Nephron (organoid): ENCODE data around the gene DCST1.

Source experiments
- H3K27ac Mint-ChIP-seq, 3 experiments: 2 replicates each; pipeline ENCODE4 v1.8.0; 2020; ENCODE audit warnings: mixed read lengths in 3 of 3, mild to moderate bottlenecking in 2 of 3, moderate library complexity in 1 of 3
- H3K27me3 Mint-ChIP-seq: 2 replicates; pipeline ENCODE4 v1.8.0; 2021; ENCODE audit warnings: low read depth, mild to moderate bottlenecking, moderate library complexity, mixed read lengths
- H3K36me3 Mint-ChIP-seq: 2 replicates; pipeline ENCODE4 v1.8.0; 2020; ENCODE audit warnings: low read depth, mixed read lengths
- H3K4me1 Mint-ChIP-seq: 2 replicates; pipeline ENCODE4 v1.8.0; 2020; ENCODE audit warnings: mixed read lengths
- H3K4me3 Mint-ChIP-seq, 3 experiments: 2 replicates each; pipeline ENCODE4 v1.8.0; 2020; ENCODE audit warnings: mild to moderate bottlenecking in 3 of 3, mixed read lengths in 3 of 3, moderate library complexity in 2 of 3
- H3K9me3 Mint-ChIP-seq: 2 replicates; pipeline ENCODE4 v1.8.0; 2020; ENCODE audit warnings: mixed read lengths
- TF ChIP-seq, protein P1 (sequence below), 3 experiments: fragments of 200-600 bp; sonication (generic); IDR thresholded peaks; one replicate each; pipeline ENCODE4 v1.5.0; 2021; ENCODE audit warnings: antibody characterized with exemption in 3 of 3; ENCODE audit not compliant: unreplicated experiment in 3 of 3

DCST1 gene

DNA sequence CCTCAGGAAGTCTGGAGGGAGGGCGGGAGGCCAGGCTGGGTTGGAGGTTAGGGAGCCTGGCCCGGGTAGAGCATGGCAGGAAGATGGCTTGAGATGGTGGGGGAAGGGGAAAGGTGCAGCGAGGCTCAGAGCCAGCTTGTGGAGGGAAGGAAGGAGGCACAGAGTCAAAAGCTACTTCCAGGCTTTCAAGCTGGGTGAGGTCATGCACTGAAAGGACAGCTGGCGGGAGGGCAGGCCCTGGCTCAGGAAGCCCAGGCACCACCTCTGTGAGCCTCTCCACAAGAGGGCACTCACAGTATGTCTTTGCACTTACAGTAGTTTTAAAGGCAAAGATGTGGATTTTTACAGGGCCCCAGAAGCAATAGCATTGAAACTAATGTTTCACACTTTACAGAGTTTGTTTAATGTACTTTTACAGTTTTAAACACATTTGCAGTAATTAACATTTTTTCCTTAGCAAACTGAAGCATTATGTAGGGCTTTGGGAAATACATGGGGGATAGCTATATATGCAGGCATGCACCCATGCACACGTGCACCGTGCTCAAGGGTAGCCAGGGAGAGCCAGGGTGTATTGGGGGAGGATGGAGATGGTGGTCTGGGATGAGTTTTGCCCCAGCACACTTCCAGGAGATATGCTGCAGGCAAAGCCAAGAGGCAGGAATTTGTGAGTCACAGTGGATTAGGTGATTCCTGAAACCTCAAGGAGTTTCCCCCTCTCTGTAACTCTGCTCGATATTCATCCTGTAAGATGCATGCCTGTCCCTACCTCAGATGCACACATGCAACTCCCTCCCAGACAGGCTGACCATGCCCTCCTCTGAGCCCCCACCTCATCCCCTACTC is 11.4 kb downstream of the DCST1 start:
- peaks cover 22% of the 10 kb centered on the region for H3K4me1 Mint-ChIP-seq
- H3K9me3 Mint-ChIP-seq, result no peaks in the 10 kb centered on the region
- peaks cover 10% of the 10 kb centered on the region for H3K27me3 Mint-ChIP-seq
- H3K27ac Mint-ChIP-seq, result peak overlapping the region in 1 of 3 experiments; percentile 37
- H3K4me3 Mint-ChIP-seq, result peak overlapping the region in 1 of 3 experiments; percentile 37
- no peaks in the 10 kb centered on the region for H3K36me3 Mint-ChIP-seq
- TF ChIP-seq, protein P1, sequence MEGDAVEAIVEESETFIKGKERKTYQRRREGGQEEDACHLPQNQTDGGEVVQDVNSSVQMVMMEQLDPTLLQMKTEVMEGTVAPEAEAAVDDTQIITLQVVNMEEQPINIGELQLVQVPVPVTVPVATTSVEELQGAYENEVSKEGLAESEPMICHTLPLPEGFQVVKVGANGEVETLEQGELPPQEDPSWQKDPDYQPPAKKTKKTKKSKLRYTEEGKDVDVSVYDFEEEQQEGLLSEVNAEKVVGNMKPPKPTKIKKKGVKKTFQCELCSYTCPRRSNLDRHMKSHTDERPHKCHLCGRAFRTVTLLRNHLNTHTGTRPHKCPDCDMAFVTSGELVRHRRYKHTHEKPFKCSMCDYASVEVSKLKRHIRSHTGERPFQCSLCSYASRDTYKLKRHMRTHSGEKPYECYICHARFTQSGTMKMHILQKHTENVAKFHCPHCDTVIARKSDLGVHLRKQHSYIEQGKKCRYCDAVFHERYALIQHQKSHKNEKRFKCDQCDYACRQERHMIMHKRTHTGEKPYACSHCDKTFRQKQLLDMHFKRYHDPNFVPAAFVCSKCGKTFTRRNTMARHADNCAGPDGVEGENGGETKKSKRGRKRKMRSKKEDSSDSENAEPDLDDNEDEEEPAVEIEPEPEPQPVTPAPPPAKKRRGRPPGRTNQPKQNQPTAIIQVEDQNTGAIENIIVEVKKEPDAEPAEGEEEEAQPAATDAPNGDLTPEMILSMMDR (IDR thresholded peaks at IDR 0.05; ENCODE audit: unreplicated experiment in 3 of 3), result peak; percentile 45 to 62 (median 46)

GRCh38 chr1:155048449-155049334 is 15.1 kb downstream of the DCST1 start:
- Mint-ChIP-seq H3K4me3 (peak overlapping the region; percentile 55 to 88 (median 67)), H3K36me3 (no peaks in the 10 kb centered on the region), H3K27me3 (peaks cover 18% of the 10 kb centered on the region), H3K9me3 (no peaks in the 10 kb centered on the region), H3K27ac (peak overlapping the region in 1 of 3 experiments; percentile 54), H3K4me1 (peaks cover 26% of the 10 kb centered on the region)
- TF ChIP-seq, protein P1 (IDR thresholded peaks at IDR 0.05; ENCODE audit: unreplicated experiment in 3 of 3), result no peak

- H3K36me3 Mint-ChIP-seq, result no peaks in the 10 kb centered on the region
- peak overlapping the region; percentile 75 to 94 (median 91) for H3K27ac Mint-ChIP-seq
- peaks cover 8% of the 10 kb centered on the region for H3K27me3 Mint-ChIP-seq
- TF ChIP-seq, protein P1 (IDR thresholded peaks at IDR 0.05; ENCODE audit: unreplicated experiment in 3 of 3), result no peak
- peaks cover 22% of the 10 kb centered on the region for H3K4me1 Mint-ChIP-seq
- peak overlapping the region; percentile 88 to 89 (median 88) for H3K4me3 Mint-ChIP-seq
- no peaks in the 10 kb centered on the region for H3K9me3 Mint-ChIP-seq
Observed at GRCh38 chr1:155049651-155050559, 16.3 kb downstream of the DCST1 start.

- Mint-ChIP-seq H3K9me3 (no peaks in the 10 kb centered on the region), H3K27ac (peak within 1 kb of the TSS; percentile 75 to 94 (median 91)), H3K36me3 (no peaks in the 10 kb centered on the region), H3K4me1 (peaks cover 18% of the 10 kb centered on the region), H3K27me3 (peaks cover 8% of the 10 kb centered on the region), H3K4me3 (peak within 1 kb of the TSS; percentile 88 to 89 (median 88))
- TF ChIP-seq, protein P1 (IDR thresholded peaks at IDR 0.05; ENCODE audit: unreplicated experiment in 3 of 3), result peak; percentile 78 to 96 (median 83)
Observed at GRCh38 chr1:155050560-155051341, 17.1 kb downstream of the DCST1 start, which contains the start of gene ADAM15. Gene ADAM15, plus strand, starts transcription at chr1:155051316. Its CDS starts 71 bp downstream, at chr1:155051387.
